Heart right ventricle (tissue), 16 donors: Measurements from ENCODE around the gene CXCL10. TPM values are rescaled to one million over a fixed set of nuclear protein-coding genes. Genes with fewer than 3 reads are reported as not detected.

Experiments
- ATAC-seq, 8 donors: fragments of 200-7000 bp; cut with Tn5 transposase; one replicate each; pipeline ENCODE4 v1.9.1; 2020; ENCODE audit warnings: mild to moderate bottlenecking in 8 of 8, moderate library complexity in 8 of 8, moderate number of reproducible peaks in 1 of 8
- DNase-seq, 2 donors: peaks; one replicate each; pipeline ENCODE4 v3.0.0-alpha.2; 2020
- H3K27ac ChIP-seq, 10 donors: fragments of 200-600 bp; sonication (generic) in 2 of 10; one replicate each; pipeline versions ENCODE4 v1.5.0 to v1.8.0; 2020 to 2022; ENCODE audit warnings: mild to moderate bottlenecking in 3 of 10
- H3K27me3 ChIP-seq, 7 donors: fragments of 200-600 bp; one replicate each; pipeline ENCODE4 v1.8.0; 2021 to 2022; ENCODE audit warnings: mild to moderate bottlenecking in 2 of 7
- H3K36me3 ChIP-seq, 9 donors: fragments of 200-600 bp; sonication (generic) in 1 of 9; one replicate each; pipeline versions ENCODE4 v1.5.0 to v1.8.0; 2020 to 2022; ENCODE audit warnings: mild to moderate bottlenecking in 2 of 9
- H3K4me1 ChIP-seq, 9 donors: fragments of 200-600 bp; sonication (generic) in 1 of 9; one replicate each; pipeline versions ENCODE4 v1.5.0 to v1.8.0; 2020 to 2022; ENCODE audit warnings: mild to moderate bottlenecking in 4 of 9
- H3K4me3 ChIP-seq, 10 donors: fragments of 200-600 bp; sonication (generic) in 2 of 10; one replicate each; pipeline versions ENCODE4 v1.5.0 to v1.8.0; 2020 to 2022; ENCODE audit warnings: mild to moderate bottlenecking in 7 of 10, moderate library complexity in 2 of 10
- H3K9me3 ChIP-seq, 11 donors: fragments of 200-600 bp in 10 of 11; sonication (generic) in 2 of 11; one replicate each; pipeline versions ENCODE4 v1.5.0 to v1.8.0; 2013 to 2022; ENCODE audit warnings: mild to moderate bottlenecking in 2 of 11, control low read depth in 1 of 11, moderate library complexity in 1 of 11
- CTCF ChIP-seq, 9 donors: fragments of 200-600 bp; sonication (generic) in 2 of 9; IDR thresholded peaks; one replicate each; pipeline versions ENCODE4 v1.5.0 to v1.8.0; 2021 to 2022; ENCODE audit warnings: antibody characterized with exemption in 9 of 9, mild to moderate bottlenecking in 5 of 9, moderate library complexity in 1 of 9
- WGBS, 2 donors: extraction: QIAGEN DNeasy Blood & Tissue Kit; methylation state at CpG; one replicate each; pipeline ENCODE4 v1.1.7; 2013; ENCODE audit warnings: inconsistent platforms in 1 of 2; 5-methylcytosine and 5-hydroxymethylcytosine counted together
- intact Hi-C, 10 donors: fragments of 100-400 bp; cut with DNase I; formaldehyde crosslinking; loops; one replicate each; pipeline versions ENCODE4 v1.11.1 to v1.14.2; 2022
- polyA plus RNA-seq, 2 donors: library from polyadenylated mRNA; stranded (reverse); fragments of 200-250 nt; gene quantifications; one replicate each; pipeline ENCODE4 v1.2.3, GENCODE V29; 2013
- total RNA-seq, 10 donors: library from RNA; stranded (reverse); fragmentation: NEBNext Ultra II Directional in 3 of 10; extraction: Animal tissue kit (Norgen Biotek cat#: 25700) in 3 of 10; gene quantifications; one replicate each; pipeline versions ENCODE4 v1.2.1 to v1.2.4, GENCODE V29; 2021 to 2023
- donor health status: Arrhythmogenic right ventricular cardiomyopathy.
- donor health status: ischemic (EF 13 %, LVEDD 7.1; RV severe dilation, severe dysfunction).
- donor health status: healthy with polysubstance abuse.
- donor health status: DM: no; HTN: yes; CAD: no.
- donor health status: DM: no; HTN: no; CAD: no.
- donor health status: ischemic (EF 25% LVEDD 6.9; RV normal size, moderate dysfunction).
- donor health status: ischemic (EF 25% LVEDD 5.7; RV mildly dilated, moderate dysfunction).
- donor health status: healthy.
- donor health status: DM: yes; HTN: yes; CAD: no.
- donor health status: Ischemic cardiomyopathy.
- donor health status: ischemic (EF 35%, LVEDD 5.7; RV mildly dilated, moderate dysfunction).
- donor health status: nonischemic (EF 11% LVEDD 7.7; RV severe dilation, severe dysfunction).
- donor health status: DM: yes; HTN: yes; CAD: no.
- donor health status: PGD.
- donor health status: ischemic (EF 29% LVEDD 5.4; RV normal size, mild dysfunction).
- donor health status: nonischemic (EF 23%, LVEDD 6.1; RV moderate dilation, normal function).

Gene CXCL10
- total and polyA plus RNA-seq, 12 donors: 0.14 to 191 (median 0.86) TPM; not detected in 2

GRCh38 chr4:76061982-76062381 lies 38.7 kb upstream of the CXCL10 start:
- DNase-seq: no peak
- ATAC-seq: no peak
- intact Hi-C loops: loop anchor here in 1 of 10 donors (10.0 kb wide), 1 partner anchor 147 kb away; no protein-coding TSS in a partner anchor
- TF ChIP-seq CTCF (IDR thresholded peaks at IDR 0.05): no peak
- H3K27me3 ChIP-seq: peaks cover 0 to 6% (median 0%) of the 10 kb centered on the region in 7 donors
- H3K9me3 ChIP-seq: no peaks in the 10 kb centered on the region
- H3K36me3 ChIP-seq: no peaks in the 10 kb centered on the region
- no peak overlapping the region for H3K4me3 ChIP-seq
- peaks cover 0 to 20% (median 0%) of the 10 kb centered on the region in 9 donors for H3K4me1 ChIP-seq
- H3K27ac ChIP-seq: no peak overlapping the region
- WGBS, 2 donors: 48 to 62% methylated on average over 1 of the region's 1 CpG

GRCh38 chr4:76061421-76061820 lies 38.1 kb upstream of the CXCL10 start:
- no peak for ATAC-seq
- intact Hi-C loops: loop anchor here in 1 of 10 donors (10.0 kb wide), 1 partner anchor 147 kb away; no protein-coding TSS in a partner anchor

GRCh38 chr4:76060506-76060905 lies 37.2 kb upstream of the CXCL10 start:
- Histone ChIP-seq H3K27me3 (peaks cover 0 to 19% (median 0%) of the 10 kb centered on the region in 7 donors), H3K36me3 (no peaks in the 10 kb centered on the region), H3K27ac (no peak overlapping the region), H3K9me3 (no peaks in the 10 kb centered on the region), H3K4me1 (peaks cover 0 to 20% (median 0%) of the 10 kb centered on the region in 9 donors), H3K4me3 (no peak overlapping the region)
- no peak for DNase-seq
- intact Hi-C loops: loop anchor here in 1 of 10 donors (10.0 kb wide), 1 partner anchor 146 kb away; no protein-coding TSS in a partner anchor
- no peak for ATAC-seq
- no peak for TF ChIP-seq CTCF (IDR thresholded peaks at IDR 0.05)

More at GRCh38 chr4:76061421-76061820, 38.1 kb upstream of the CXCL10 start:
- no peak for DNase-seq
- H3K4me1 ChIP-seq: peaks cover 0 to 20% (median 0%) of the 10 kb centered on the region in 9 donors
- H3K27me3 ChIP-seq: peaks cover 0 to 12% (median 0%) of the 10 kb centered on the region in 7 donors
- no peak overlapping the region for H3K27ac ChIP-seq
- WGBS, 2 donors: 67 to 76% methylated on average over 1 of the region's 1 CpG
- H3K36me3 ChIP-seq: no peaks in the 10 kb centered on the region
- H3K9me3 ChIP-seq: no peaks in the 10 kb centered on the region
- no peak overlapping the region for H3K4me3 ChIP-seq
- TF ChIP-seq CTCF (IDR thresholded peaks at IDR 0.05): no peak

- Histone ChIP-seq H3K27me3 (peaks cover 0 to 19% (median 0%) of the 10 kb centered on the region in 7 donors), H3K4me3 (no peak overlapping the region), H3K36me3 (no peaks in the 10 kb centered on the region), H3K27ac (no peak overlapping the region), H3K4me1 (peaks cover 0 to 20% (median 0%) of the 10 kb centered on the region in 9 donors), H3K9me3 (no peaks in the 10 kb centered on the region)
- no peak for TF ChIP-seq CTCF (IDR thresholded peaks at IDR 0.05)
- 43 to 92% methylated on average over 1 of the region's 1 CpG for WGBS, 2 donors
- intact Hi-C loops: loop anchor here in 1 of 10 donors (10.0 kb wide), 1 partner anchor 145 kb away; no protein-coding TSS in a partner anchor
- no peak for DNase-seq
- no peak for ATAC-seq
Observed at GRCh38 chr4:76059750-76060149, 36.5 kb upstream of the CXCL10 start.
